Measurements from ENCODE around the gene ARID5B. TPM values are rescaled to one million over a fixed set of nuclear protein-coding genes. Genes with fewer than 3 reads are reported as not detected.

Gene ARID5B
- total RNA-seq, 1 experiment from 2014 or later = 1.4 TPM

GRCh38 chr10:61936770-61937169 is 35.3 kb downstream of the ARID5B start:
- no peak for DNase-seq (ENCODE audit: extremely low read depth, low read depth)

DNA sequence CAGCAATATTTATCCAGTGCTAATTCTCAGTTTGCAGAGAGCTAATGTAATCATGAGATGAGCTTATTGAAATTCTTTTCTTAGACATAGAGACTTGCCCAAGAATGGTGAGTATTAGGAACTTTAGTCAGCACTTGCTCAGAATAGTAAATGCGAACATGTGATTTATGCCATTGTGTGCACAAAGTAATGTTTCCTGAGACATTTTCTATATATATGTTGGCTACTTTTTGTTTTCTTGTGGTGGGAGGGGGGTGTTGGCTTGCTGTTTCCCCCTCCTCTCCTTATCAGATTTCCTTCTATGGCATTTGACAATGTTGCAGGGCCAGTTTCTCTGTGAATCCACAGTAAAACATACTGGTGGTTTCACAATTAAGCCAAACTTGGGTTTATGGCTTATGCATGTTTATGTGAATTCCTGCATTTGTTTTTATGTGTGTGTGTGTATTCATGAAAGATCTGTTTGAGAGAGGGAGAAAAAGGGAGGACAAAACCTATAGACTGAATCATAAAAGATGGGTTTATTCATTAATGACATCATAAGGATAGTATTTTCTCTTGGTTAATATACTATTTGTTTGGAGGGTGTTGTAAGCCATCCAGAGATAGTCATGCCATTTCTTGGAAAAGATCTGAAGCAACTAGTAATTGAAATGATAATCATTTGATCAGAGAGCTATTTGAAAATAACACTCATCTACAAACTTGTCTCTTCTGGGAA is 36.3 kb downstream of the ARID5B start:
- DNase-seq (ENCODE audit: extremely low read depth, low read depth) = no peak

DNA sequence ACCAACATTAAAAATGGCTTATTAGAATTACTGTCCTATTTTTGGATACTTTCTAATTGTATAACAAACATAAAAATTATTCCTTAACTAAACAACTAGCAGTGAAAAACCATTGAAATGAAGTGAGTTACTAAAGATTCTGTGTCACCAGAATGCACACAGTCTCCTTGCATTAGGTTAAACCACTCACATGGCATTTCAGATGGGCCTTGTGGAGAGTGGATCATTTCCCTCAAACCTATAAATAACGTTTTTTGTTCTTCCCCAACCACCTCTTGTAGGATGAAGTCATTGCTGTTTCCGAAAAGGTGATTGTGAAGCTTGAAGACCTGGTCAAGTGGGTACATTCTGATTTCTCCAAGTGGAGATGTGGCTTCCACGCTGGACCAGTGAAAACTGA is 38.4 kb downstream of the ARID5B start:
- DNase-seq (ENCODE audit: extremely low read depth, low read depth) = no peak

GRCh38 chr10:61941202-61941681 is 39.7 kb downstream of the ARID5B start:
- no peak for DNase-seq (ENCODE audit: extremely low read depth, low read depth)

DNA sequence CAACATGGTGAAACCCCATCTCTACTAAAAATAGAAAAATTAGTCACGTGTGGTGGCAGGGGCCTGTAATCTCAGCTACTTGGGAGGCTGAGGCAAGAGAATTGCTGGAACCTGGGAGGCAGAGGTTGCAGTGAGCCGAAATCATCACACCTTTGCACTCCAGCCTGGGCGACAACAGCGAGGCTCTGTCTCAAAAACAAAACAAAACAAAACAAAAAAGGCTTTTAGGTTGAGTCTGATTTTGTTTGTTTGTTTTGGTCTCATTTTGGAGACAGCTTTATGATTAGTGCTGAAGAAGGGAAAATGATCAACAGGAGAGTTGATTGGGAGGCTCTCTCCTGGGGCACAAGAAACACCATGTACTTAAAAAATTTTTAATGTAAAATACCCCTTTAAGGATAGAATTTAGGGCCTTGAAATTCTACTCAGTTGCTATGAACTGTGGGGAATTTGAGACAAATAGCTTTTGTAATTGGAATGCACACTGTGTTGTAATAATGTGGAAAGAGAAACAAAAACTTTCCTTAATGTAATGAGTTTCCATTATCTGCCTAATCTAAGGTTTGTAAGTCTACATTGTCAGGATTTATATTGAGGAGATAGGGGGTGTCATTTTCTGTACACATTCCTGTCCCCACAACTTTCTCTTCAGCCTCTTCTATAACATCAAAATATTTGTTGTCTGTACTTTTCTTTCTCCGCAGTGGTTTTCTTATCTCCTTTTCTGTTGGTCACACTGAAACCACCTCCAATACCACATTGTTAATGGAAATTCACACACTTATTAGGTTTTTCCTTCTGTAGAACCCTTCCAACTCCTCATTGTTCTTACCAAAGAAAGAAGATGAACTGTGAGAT is 41.3 kb downstream of the ARID5B start:
- no peak for DNase-seq (ENCODE audit: extremely low read depth, low read depth)

GRCh38 chr10:61943674-61944378 is 42.3 kb downstream of the ARID5B start:
- no peak for DNase-seq (ENCODE audit: extremely low read depth, low read depth)

- no peak for DNase-seq (ENCODE audit: extremely low read depth, low read depth)
These were observed 43.1 kb downstream of the ARID5B start for GRCh38 chr10:61944410-61945147.

- DNase-seq (ENCODE audit: extremely low read depth, low read depth) = no peak
These were observed 48.2 kb downstream of the ARID5B start for GRCh38 chr10:61949687-61950086.

DNA sequence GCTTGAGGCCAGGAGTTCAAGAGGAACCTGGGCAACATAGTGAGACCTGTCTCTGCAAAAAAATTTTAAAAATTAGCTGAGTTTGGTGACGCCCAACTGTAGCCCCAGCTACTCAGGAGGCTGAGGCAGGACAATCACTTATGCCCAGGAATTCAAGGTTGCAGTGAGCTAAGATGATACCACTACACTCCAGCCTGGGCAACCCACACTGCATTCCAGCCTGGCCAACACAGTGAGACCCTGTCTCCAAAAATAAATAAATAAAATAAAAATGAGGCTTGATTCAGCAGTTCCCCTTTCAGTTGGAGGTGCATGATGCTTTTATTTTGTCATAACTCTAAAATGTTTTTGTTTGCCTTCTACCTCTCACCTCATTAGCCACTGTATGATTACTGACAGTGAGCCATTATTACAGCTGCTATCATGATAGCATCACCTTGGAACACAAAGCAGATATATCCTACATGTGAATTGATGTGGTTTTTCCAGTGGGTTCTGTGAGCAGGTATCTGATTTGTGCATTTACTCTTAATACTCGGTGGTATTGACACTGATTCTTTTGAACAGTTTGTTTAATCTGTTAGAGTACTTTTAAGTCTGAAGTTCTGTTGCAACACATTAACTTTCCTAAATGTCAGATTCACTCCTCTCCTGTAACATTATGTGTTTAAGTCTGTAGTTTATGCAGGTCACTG is 49.1 kb downstream of the ARID5B start:
- DNase-seq (ENCODE audit: extremely low read depth, low read depth) = no peak

DNA sequence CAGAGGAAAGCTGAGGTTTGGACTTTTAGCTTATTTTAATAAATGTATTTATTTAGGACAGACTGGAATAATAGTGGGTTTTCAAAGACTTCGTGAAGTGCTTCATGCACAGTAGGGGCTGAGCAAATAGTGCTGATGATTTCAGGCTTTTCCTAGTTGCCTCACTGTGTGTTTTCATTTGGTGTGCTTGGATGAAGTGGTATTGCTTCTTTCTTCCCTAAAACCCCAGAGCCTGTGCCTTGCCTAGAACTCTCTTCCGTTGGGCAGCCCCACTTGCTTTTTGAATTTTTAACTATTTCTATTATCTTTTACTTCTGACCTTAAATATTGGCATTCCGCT is 49.6 kb downstream of the ARID5B start:
- no peak for DNase-seq (ENCODE audit: extremely low read depth, low read depth)

DNA sequence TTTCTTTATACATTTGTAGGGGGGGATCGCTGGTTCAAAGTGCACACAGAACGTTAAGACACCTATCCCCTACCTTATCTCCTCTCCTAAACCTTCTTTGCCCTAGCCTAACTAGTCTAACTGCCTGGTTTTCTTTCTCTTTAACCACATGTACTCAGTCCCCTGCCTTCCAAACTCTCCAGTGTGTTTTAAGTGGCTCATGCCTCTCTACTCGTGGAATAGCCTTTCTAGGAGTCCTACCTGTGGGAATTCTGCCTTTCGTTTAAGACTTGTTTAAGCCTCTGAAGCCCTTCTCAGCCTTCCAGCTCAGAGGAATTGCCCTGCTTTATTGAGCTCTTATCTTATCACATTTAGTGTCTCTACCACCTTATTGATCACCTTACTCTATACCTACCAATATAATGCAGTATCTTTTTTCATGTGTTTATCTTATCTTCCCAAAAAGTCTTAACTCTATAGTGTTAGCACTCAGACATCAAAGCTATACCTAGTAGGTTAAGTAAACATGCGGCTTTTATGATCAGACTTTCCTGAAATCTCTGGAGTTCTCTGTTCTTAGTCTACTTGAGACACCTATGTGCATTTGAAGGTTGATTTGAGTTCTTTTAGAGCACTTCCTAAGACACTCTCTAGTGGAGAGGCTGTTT is 50.7 kb downstream of the ARID5B start:
- no peak for DNase-seq (ENCODE audit: extremely low read depth, low read depth)

GRCh38 chr10:61953183-61953582 is 51.7 kb downstream of the ARID5B start:
- DNase-seq (ENCODE audit: extremely low read depth, low read depth) = no peak

- no peak for DNase-seq (ENCODE audit: extremely low read depth, low read depth)
These were observed 56.3 kb downstream of the ARID5B start for GRCh38 chr10:61957806-61958205.

GRCh38 chr10:61958311-61958710 is 56.8 kb downstream of the ARID5B start:
- DNase-seq (ENCODE audit: extremely low read depth, low read depth) = no peak

- DNase-seq (ENCODE audit: extremely low read depth, low read depth) = no peak
These were observed 57.3 kb downstream of the ARID5B start for GRCh38 chr10:61958805-61959204.

- DNase-seq (ENCODE audit: extremely low read depth, low read depth) = no peak
These were observed 58.3 kb downstream of the ARID5B start for GRCh38 chr10:61959814-61960213.

DNA sequence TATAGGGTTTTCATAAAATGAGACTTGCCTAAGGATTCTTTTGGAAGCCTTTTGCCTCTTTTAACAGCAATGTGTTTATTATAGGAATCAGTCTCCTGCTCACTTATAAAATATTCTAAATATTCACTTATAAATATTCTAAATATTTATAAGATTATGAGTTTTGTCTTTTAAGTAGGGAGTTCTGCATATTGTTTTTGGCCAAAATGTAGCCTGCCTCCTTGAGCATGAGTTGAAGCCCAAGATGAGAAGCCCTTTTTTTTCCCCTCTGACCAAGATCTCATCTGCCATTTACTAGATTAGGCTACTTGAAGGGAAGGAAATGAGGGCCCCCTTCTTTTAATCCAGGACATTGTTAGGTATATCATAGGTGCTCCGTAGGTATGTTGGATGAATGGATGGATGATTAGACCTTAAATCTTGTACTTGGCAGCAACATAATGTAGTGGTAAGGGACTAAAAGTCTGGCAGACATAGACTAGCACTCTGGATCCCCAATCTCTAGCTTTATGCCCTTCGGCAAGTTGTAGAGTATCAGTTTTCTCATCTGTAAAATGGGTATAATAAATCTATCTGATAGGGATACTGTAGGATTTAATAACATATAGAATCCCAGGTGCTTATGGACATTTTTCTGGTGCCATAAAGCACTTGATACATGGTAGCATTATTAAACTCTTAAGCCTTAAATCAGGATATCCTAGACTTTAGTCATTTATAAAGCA is 59.1 kb downstream of the ARID5B start:
- no peak for DNase-seq (ENCODE audit: extremely low read depth, low read depth)

- DNase-seq (ENCODE audit: extremely low read depth, low read depth) = no peak
These were observed 59.8 kb downstream of the ARID5B start for GRCh38 chr10:61961278-61961677.

DNA sequence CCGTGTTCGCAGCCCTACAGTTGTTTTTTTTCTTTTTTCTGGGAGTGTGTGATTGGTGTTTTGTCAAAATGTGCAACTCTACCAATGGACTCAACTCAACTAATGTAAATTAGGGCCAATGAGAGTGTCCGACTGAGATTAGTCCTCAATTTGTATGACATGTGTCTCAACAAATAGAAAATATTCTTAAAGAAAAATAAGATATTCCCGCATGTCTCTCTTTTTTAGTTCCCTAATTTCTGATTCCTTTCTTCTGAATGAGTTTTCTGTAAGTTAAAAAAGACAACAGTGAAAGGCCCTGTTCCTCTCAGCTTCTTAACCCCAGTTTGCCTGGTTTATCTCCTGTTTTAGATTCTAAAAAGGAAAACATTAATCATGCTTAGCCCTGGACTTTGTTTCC is 61.5 kb downstream of the ARID5B start:
- no peak for DNase-seq (ENCODE audit: extremely low read depth, low read depth)

Measured in NCI-H460 (cell line).